Neural progenitor cell (in vitro differentiated cells): ENCODE measurements around the gene CCNG2. TPM values are rescaled to one million over a fixed set of nuclear protein-coding genes. Genes with fewer than 3 reads are reported as not detected.

ENCODE experiments used
- DNase-seq: peaks from one replicate; pipeline ENCODE4 v3.0.0-alpha.2; 2016; ENCODE audit warnings: low spot score
- H2AFZ ChIP-seq: fragments of 200-600 bp; sonication (generic); replicated peaks from 2 replicates; pipeline ENCODE4 v1.6.1; 2016; ENCODE audit warnings: antibody characterized with exemption
- H3F3A ChIP-seq: fragments of 200-600 bp; sonication (generic); 2 replicates; pipeline ENCODE4 v1.6.1; 2016; ENCODE audit warnings: antibody characterized with exemption, low read depth
- H3K27ac ChIP-seq: fragments of 200-600 bp; sonication (generic); 2 replicates; pipeline ENCODE4 v1.5.1; 2016; ENCODE audit warnings: mild to moderate bottlenecking
- H3K27me3 ChIP-seq: fragments of 200-600 bp; sonication (generic); 2 replicates; pipeline ENCODE4 v1.6.1; 2016; ENCODE audit warnings: mild to moderate bottlenecking, moderate library complexity
- H3K36me3 ChIP-seq: fragments of 200-600 bp; sonication (generic); 2 replicates; pipeline ENCODE4 v1.5.1; 2016
- H3K4me1 ChIP-seq: fragments of 200-600 bp; sonication (generic); 2 replicates; pipeline ENCODE4 v1.6.1; 2016; ENCODE audit warnings: mixed run types
- H3K4me2 ChIP-seq: fragments of 200-600 bp; sonication (generic); 2 replicates; pipeline ENCODE4 v1.6.1; 2016
- H3K4me3 ChIP-seq: fragments of 200-600 bp; sonication (generic); 2 replicates; pipeline ENCODE4 v1.5.1; 2016
- H3K79me2 ChIP-seq: fragments of 200-600 bp; sonication (generic); 2 replicates; pipeline ENCODE4 v1.6.1; 2016; ENCODE audit warnings: low read depth
- H3K9ac ChIP-seq: fragments of 200-600 bp; sonication (generic); 2 replicates; pipeline ENCODE4 v1.6.1; 2016
- H3K9me3 ChIP-seq: fragments of 200-600 bp; sonication (generic); 2 replicates; pipeline ENCODE4 v1.5.1; 2016; ENCODE audit warnings: low read depth
- H4K20me1 ChIP-seq: fragments of 200-600 bp; sonication (generic); 2 replicates; pipeline ENCODE4 v1.6.1; 2016; ENCODE audit warnings: low read depth
- H3K27ac Mint-ChIP-seq: 3 replicates; pipeline ENCODE4 v1.8.0; 2021; ENCODE audit warnings: mixed read lengths
- H3K27me3 Mint-ChIP-seq: 2 replicates; pipeline ENCODE4 v1.8.0; 2022; ENCODE audit warnings: low read depth, mild to moderate bottlenecking, inconsistent platforms, moderate library complexity, mixed read lengths; ENCODE audit not compliant: insufficient read depth
- H3K36me3 Mint-ChIP-seq: 3 replicates; pipeline ENCODE4 v1.8.0; 2021; ENCODE audit warnings: mixed read lengths
- H3K4me1 Mint-ChIP-seq: 3 replicates; pipeline ENCODE4 v1.8.0; 2021; ENCODE audit warnings: mixed read lengths
- H3K4me3 Mint-ChIP-seq: 3 replicates; pipeline ENCODE4 v1.8.0; 2021; ENCODE audit warnings: mild to moderate bottlenecking, moderate library complexity, mixed read lengths
- H3K9me3 Mint-ChIP-seq: 3 replicates; pipeline ENCODE4 v1.8.0; 2020; ENCODE audit warnings: mixed read lengths
- EZH2 ChIP-seq: fragments of 200-600 bp; sonication (generic); IDR thresholded peaks from 2 replicates; pipeline ENCODE4 v1.6.1; 2017; ENCODE audit warnings: antibody characterized with exemption, mild to moderate bottlenecking, moderate library complexity
- EZH2phosphoT487 ChIP-seq: fragments of 200-600 bp; sonication (generic); IDR thresholded peaks from 2 replicates; pipeline ENCODE4 v1.6.1; 2017; ENCODE audit warnings: antibody characterized with exemption
- total RNA-seq: library from RNA; depleted of rRNA; stranded (reverse); fragments of >200 nt; gene quantifications from 2 replicates; pipeline ENCODE4 v1.2.3, GENCODE V29; 2015; ENCODE audit warnings: low replicate concordance
- TF ChIP-seq, protein P1 (sequence below): fragments of 200-600 bp; sonication (generic); IDR thresholded peaks from 2 replicates; pipeline ENCODE4 v1.5.1; 2017; ENCODE audit warnings: antibody characterized with exemption, mild to moderate bottlenecking

CCNG2 gene
- total RNA-seq, 1 donor from 2014 or later = 366 TPM

GRCh38 chr4:77125961-77126360 lies 31.0 kb upstream of the CCNG2 start:
- Histone ChIP-seq H3K4me2 (no peak overlapping the region), H3K36me3 (no peaks in the 10 kb centered on the region), H3K9ac (no peak overlapping the region), H3K27ac (no peak overlapping the region), H4K20me1 (no peaks in the 10 kb centered on the region), H3K27me3 (no peaks in the 10 kb centered on the region), H3K79me2 (no peaks in the 10 kb centered on the region), H2AFZ (peak overlapping the region; percentile 72), H3K4me3 (no peak overlapping the region), H3F3A (no peaks in the 10 kb centered on the region), H3K9me3 (peaks cover under 1% of the 10 kb centered on the region), H3K4me1 (no peaks in the 10 kb centered on the region)
- Mint-ChIP-seq H3K4me3 (no peak overlapping the region), H3K36me3 (no peaks in the 10 kb centered on the region), H3K27ac (no peak overlapping the region), H3K4me1 (peaks cover 2% of the 10 kb centered on the region), H3K9me3 (peaks cover 12% of the 10 kb centered on the region), H3K27me3 (peaks cover 5% of the 10 kb centered on the region)
- DNase-seq = no peak
- TF ChIP-seq EZH2 (no peak), EZH2phosphoT487 (no peak)
- TF ChIP-seq, protein P1, sequence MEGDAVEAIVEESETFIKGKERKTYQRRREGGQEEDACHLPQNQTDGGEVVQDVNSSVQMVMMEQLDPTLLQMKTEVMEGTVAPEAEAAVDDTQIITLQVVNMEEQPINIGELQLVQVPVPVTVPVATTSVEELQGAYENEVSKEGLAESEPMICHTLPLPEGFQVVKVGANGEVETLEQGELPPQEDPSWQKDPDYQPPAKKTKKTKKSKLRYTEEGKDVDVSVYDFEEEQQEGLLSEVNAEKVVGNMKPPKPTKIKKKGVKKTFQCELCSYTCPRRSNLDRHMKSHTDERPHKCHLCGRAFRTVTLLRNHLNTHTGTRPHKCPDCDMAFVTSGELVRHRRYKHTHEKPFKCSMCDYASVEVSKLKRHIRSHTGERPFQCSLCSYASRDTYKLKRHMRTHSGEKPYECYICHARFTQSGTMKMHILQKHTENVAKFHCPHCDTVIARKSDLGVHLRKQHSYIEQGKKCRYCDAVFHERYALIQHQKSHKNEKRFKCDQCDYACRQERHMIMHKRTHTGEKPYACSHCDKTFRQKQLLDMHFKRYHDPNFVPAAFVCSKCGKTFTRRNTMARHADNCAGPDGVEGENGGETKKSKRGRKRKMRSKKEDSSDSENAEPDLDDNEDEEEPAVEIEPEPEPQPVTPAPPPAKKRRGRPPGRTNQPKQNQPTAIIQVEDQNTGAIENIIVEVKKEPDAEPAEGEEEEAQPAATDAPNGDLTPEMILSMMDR = no peak

DNA sequence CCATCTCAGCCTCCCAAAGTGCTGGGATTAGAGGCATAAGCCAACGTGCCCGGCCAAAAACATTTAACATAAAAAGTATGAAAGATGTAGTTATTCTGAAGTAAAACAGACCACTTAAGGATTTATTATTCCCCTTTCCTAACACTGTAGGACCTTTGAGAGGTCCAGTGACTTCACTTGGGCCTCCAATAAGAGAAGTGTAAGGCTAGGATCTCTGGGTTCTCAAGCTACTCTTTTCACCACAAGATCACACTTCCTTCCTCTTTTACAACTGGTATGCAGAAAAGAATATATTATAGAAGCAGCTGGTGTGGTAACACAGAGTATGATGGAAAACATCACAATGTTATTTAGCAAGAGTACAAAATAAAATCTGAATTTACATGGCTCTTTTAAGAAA lies 30.2 kb upstream of the CCNG2 start:
- Histone ChIP-seq H3K27ac (no peak overlapping the region), H2AFZ (no peak overlapping the region), H3K27me3 (no peaks in the 10 kb centered on the region), H3K4me1 (no peaks in the 10 kb centered on the region), H3F3A (no peaks in the 10 kb centered on the region), H3K36me3 (no peaks in the 10 kb centered on the region), H3K9ac (no peak overlapping the region), H3K79me2 (no peaks in the 10 kb centered on the region), H4K20me1 (no peaks in the 10 kb centered on the region), H3K9me3 (peaks cover 5% of the 10 kb centered on the region), H3K4me3 (no peak overlapping the region), H3K4me2 (no peak overlapping the region)
- Mint-ChIP-seq H3K9me3 (peaks cover 12% of the 10 kb centered on the region), H3K27ac (no peak overlapping the region), H3K4me1 (peaks cover 2% of the 10 kb centered on the region), H3K27me3 (peaks cover 5% of the 10 kb centered on the region), H3K36me3 (no peaks in the 10 kb centered on the region), H3K4me3 (no peak overlapping the region)
- no peak for DNase-seq
- TF ChIP-seq EZH2phosphoT487 (no peak), EZH2 (no peak)
- TF ChIP-seq, protein P1 = no peak

GRCh38 chr4:77127215-77127614 lies 29.8 kb upstream of the CCNG2 start:
- Histone ChIP-seq H3K27ac (no peak overlapping the region), H3F3A (no peaks in the 10 kb centered on the region), H3K9me3 (peaks cover 5% of the 10 kb centered on the region), H3K79me2 (no peaks in the 10 kb centered on the region), H3K4me1 (no peaks in the 10 kb centered on the region), H3K4me3 (no peak overlapping the region), H3K9ac (no peak overlapping the region), H3K4me2 (no peak overlapping the region), H2AFZ (no peak overlapping the region), H3K36me3 (no peaks in the 10 kb centered on the region), H4K20me1 (no peaks in the 10 kb centered on the region), H3K27me3 (no peaks in the 10 kb centered on the region)
- no peak overlapping the region for H3K4me3 Mint-ChIP-seq
- H3K27me3 Mint-ChIP-seq = peaks cover 3% of the 10 kb centered on the region
- H3K27ac Mint-ChIP-seq = no peak overlapping the region
- DNase-seq = no peak
- H3K36me3 Mint-ChIP-seq = no peaks in the 10 kb centered on the region
- TF ChIP-seq EZH2phosphoT487 (no peak), EZH2 (no peak)
- TF ChIP-seq, protein P1 = no peak
- H3K4me1 Mint-ChIP-seq = peaks cover 2% of the 10 kb centered on the region
- H3K9me3 Mint-ChIP-seq = peaks cover 12% of the 10 kb centered on the region
